ENCODE results near the gene ATG9B.
"Not testable (repeated sequence)": the region's sequence is repeated elsewhere in the genome, so short reads cannot be mapped to it uniquely, and the experiment has no call there.

Gene ATG9B

GRCh38 chr7:151032936-151033863 is 8.9 kb upstream of the ATG9B start:
- Histone ChIP-seq H3K27ac (no peak overlapping the region), H3K27me3 (ENCODE audit: insufficient read depth, low read depth, severe bottlenecking) (no peaks in the 10 kb centered on the region), H3K9me3 (ENCODE audit: severe bottlenecking) (no peaks in the 10 kb centered on the region), H3K36me3 (peaks cover 9% of the 10 kb centered on the region), H3K4me3 (ENCODE audit: low read depth, low read length) (no peak overlapping the region)
- TF ChIP-seq CTCF (IDR thresholded peaks at IDR 0.05; ENCODE audit: low read depth, low read length) = peak; percentile 47
- DNase-seq = peak; percentile 50

- Histone ChIP-seq H3K27me3 (ENCODE audit: insufficient read depth, low read depth, severe bottlenecking) (no peaks in the 10 kb centered on the region), H3K9me3 (ENCODE audit: severe bottlenecking) (no peaks in the 10 kb centered on the region), H3K36me3 (peaks cover 9% of the 10 kb centered on the region), H3K27ac (no peak overlapping the region), H3K4me3 (ENCODE audit: low read depth, low read length) (no peak overlapping the region)
- TF ChIP-seq CTCF (IDR thresholded peaks at IDR 0.05; ENCODE audit: low read depth, low read length) = no peak
- no peak for DNase-seq
These were observed 6.7 kb upstream of the ATG9B start for GRCh38 chr7:151031011-151031410.

GRCh38 chr7:151028948-151029501 is 4.7 kb upstream of the ATG9B start:
- H3K9me3 ChIP-seq (ENCODE audit: severe bottlenecking) = no peaks in the 10 kb centered on the region
- TF ChIP-seq CTCF (IDR thresholded peaks at IDR 0.05; ENCODE audit: low read depth, low read length) = no peak
- H3K27ac ChIP-seq = peak overlapping the region; percentile 61
- H3K27me3 ChIP-seq (ENCODE audit: insufficient read depth, low read depth, severe bottlenecking) = no peaks in the 10 kb centered on the region
- H3K4me3 ChIP-seq (ENCODE audit: low read depth, low read length) = peak overlapping the region; percentile 81
- DNase-seq = no peak
- H3K36me3 ChIP-seq = no peaks in the 10 kb centered on the region

- Histone ChIP-seq H3K27me3 (ENCODE audit: insufficient read depth, low read depth, severe bottlenecking) (no peaks in the 10 kb centered on the region), H3K36me3 (no peaks in the 10 kb centered on the region), H3K9me3 (ENCODE audit: severe bottlenecking) (no peaks in the 10 kb centered on the region), H3K27ac (peak within 1 kb of the TSS; percentile 73), H3K4me3 (ENCODE audit: low read depth, low read length) (peak within 1 kb of the TSS; percentile 81)
- TF ChIP-seq CTCF (IDR thresholded peaks at IDR 0.05; ENCODE audit: low read depth, low read length) = peak; percentile 62
- peak; percentile 99 for DNase-seq
These were observed 4.0 kb upstream of the ATG9B start, which contains the start of gene ABCB8 for GRCh38 chr7:151028131-151028947. Gene ABCB8 (plus strand): TSS chr7:151028450. CDS start chr7:151028516, 66 bp downstream.

GRCh38 chr7:151027728-151028130 is 3.4 kb upstream of the ATG9B start:
- peak overlapping the region; percentile 81 for H3K4me3 ChIP-seq (ENCODE audit: low read depth, low read length)

GRCh38 chr7:151026771-151027727 is 2.8 kb upstream of the ATG9B start:
- H3K27me3 ChIP-seq (ENCODE audit: insufficient read depth, low read depth, severe bottlenecking); H3K9me3 ChIP-seq (ENCODE audit: severe bottlenecking); H3K36me3 ChIP-seq: not testable (repeated sequence)
- peak; percentile 48 for DNase-seq
- Histone ChIP-seq H3K27ac (peak overlapping the region; percentile 73), H3K4me3 (ENCODE audit: low read depth, low read length) (peak overlapping the region; percentile 81)

More at GRCh38 chr7:151027728-151028130, 3.4 kb upstream of the ATG9B start:
- H3K9me3 ChIP-seq (ENCODE audit: severe bottlenecking); H3K36me3 ChIP-seq; DNase-seq; H3K27me3 ChIP-seq (ENCODE audit: insufficient read depth, low read depth, severe bottlenecking): not testable (repeated sequence)
- H3K27ac ChIP-seq = peak overlapping the region; percentile 73

All from WERI-Rb-1 (cell line).